Kidney epithelial cell (primary cell): ENCODE data around the gene MGST3. TPM values are rescaled to one million over a fixed set of nuclear protein-coding genes. Genes with fewer than 3 reads are reported as not detected.
"Not testable (repeated sequence)": the region's sequence is repeated elsewhere in the genome, so short reads cannot be mapped to it uniquely, and the experiment has no call there.

Experiments used
- DNase-seq: peaks from one replicate; pipeline ENCODE4 v3.0.0-alpha.2; 2010; ENCODE audit warnings: low read depth
- H3K27me3 ChIP-seq: 2 replicates; pipeline ENCODE4 v1.6.0; 2011; ENCODE audit warnings: low read length; ENCODE audit not compliant: control insufficient read depth, insufficient read depth
- H3K36me3 ChIP-seq: 2 replicates; pipeline ENCODE4 v1.5.1; 2011; ENCODE audit warnings: low read length; ENCODE audit not compliant: control insufficient read depth, insufficient read depth
- H3K4me3 ChIP-seq: 2 replicates; pipeline ENCODE4 v1.5.1; 2011; ENCODE audit warnings: low read depth, mild to moderate bottlenecking, control low read depth, low read length
- total RNA-seq: library from RNA; depleted of rRNA; stranded (reverse); fragments of >200 nt; gene quantifications from 2 replicates; pipeline ENCODE4 v1.2.3, GENCODE V29; 2015
- TF ChIP-seq, protein P1 (sequence below): IDR thresholded peaks from 2 replicates; pipeline ENCODE4 v1.5.1; 2011; ENCODE audit warnings: mild to moderate bottlenecking, moderate library complexity, low read length, control low read depth, inconsistent platforms; ENCODE audit not compliant: insufficient read depth, poor library complexity, severe bottlenecking

Gene MGST3
- total RNA-seq, 1 donor from 2014 or later: 122 TPM

DNA sequence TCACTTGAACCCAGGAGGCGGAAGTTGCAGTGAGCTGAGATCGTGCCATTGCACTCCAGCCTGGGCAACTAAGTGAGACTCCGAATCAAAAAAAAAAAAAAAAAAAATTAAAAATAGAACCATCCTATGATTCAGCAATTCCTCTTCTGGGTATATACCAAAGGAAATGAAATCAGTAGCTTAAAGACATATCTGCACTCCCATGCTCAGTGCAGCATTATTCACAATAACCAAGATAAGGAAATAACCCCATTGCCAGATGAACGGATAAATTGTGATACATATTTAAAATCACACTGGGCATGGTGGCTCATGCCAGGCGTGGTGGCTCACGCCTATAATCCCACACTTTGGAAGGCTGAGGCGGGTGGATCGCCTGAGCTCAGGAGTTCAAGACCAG is 43.6 kb downstream of the MGST3 start:
- H3K27me3 ChIP-seq: no peaks in the 10 kb centered on the region
- no peak overlapping the region for H3K4me3 ChIP-seq
- DNase-seq: no peak
- TF ChIP-seq, protein P1, sequence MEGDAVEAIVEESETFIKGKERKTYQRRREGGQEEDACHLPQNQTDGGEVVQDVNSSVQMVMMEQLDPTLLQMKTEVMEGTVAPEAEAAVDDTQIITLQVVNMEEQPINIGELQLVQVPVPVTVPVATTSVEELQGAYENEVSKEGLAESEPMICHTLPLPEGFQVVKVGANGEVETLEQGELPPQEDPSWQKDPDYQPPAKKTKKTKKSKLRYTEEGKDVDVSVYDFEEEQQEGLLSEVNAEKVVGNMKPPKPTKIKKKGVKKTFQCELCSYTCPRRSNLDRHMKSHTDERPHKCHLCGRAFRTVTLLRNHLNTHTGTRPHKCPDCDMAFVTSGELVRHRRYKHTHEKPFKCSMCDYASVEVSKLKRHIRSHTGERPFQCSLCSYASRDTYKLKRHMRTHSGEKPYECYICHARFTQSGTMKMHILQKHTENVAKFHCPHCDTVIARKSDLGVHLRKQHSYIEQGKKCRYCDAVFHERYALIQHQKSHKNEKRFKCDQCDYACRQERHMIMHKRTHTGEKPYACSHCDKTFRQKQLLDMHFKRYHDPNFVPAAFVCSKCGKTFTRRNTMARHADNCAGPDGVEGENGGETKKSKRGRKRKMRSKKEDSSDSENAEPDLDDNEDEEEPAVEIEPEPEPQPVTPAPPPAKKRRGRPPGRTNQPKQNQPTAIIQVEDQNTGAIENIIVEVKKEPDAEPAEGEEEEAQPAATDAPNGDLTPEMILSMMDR: no peak
- peaks cover 2% of the 10 kb centered on the region for H3K36me3 ChIP-seq

DNA sequence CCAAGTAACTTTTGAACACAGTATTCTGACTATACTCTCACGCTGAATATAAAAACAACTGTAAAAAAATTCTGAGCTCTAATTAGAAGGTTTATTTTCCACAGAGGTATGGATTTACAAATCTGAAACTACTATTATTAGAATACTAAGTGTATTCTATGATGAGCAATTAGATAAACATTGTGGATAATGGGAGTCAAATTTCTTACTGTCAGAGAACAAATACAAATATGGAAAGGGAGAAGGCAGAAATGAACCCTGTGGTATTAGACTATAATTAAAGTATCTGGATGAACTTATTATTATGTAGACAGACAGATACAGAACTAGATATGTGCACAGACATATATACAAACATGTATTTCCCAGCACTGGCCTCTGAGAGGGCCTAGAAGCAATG is 44.8 kb downstream of the MGST3 start:
- no peak for DNase-seq
- Histone ChIP-seq H3K27me3 (no peaks in the 10 kb centered on the region), H3K36me3 (peaks cover 2% of the 10 kb centered on the region), H3K4me3 (no peak overlapping the region)
- TF ChIP-seq, protein P1: no peak

DNA sequence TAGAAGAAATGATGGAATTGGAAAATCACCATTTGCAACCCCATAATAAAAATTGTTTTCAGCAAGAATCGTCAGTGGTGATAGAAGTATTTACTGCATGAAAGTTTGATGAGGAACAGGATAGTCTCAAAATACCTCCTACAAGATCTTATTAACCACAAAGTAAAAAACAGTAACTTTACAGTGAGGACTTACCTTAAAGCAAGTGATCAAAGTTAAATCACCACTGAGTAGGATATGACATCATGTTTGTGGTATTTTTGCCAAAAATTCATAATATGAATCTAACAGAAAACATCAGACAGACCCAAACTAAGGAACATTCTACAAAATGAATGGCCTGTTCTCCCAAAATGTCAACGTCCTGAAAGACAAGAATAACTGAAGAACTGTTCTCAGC is 47.5 kb downstream of the MGST3 start:
- TF ChIP-seq, protein P1: no peak
- DNase-seq: no peak
- H3K27me3 ChIP-seq: no peaks in the 10 kb centered on the region
- H3K4me3 ChIP-seq: no peak overlapping the region
- H3K36me3 ChIP-seq: peaks cover 2% of the 10 kb centered on the region

DNA sequence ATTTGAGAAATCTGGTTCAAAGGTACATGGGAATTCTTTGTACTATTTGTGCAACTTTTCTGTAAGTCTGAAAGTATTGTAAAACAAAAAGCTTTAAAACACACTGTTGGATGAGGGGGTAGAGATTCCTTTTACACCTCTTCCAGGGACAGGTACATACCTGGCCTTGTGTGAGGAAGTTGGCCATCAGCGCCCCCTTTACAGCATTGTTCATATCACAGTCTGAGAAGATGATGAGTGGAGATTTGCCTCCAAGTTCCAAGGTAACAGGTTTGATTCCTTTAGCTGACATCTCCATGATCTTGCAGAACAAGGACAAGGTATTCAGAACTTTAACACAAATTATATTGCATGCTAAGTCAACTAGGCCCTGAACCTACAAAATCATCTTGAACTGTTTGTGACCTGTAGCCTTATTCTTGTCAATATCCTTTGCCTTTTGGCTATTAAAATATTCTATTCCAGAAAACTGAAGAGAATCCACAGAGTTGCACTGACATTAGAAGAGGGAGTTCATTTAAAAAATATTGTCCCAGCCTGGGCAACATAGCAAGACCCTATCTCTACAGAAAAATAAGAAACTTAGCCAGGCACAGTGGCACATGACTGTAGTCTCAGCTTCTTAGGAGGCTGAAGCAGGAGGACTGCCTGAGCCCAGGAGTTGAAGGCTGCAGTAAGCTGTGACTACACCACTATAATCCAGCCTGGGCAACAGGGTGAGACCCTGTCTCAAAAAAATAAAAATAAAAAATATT is 48.4 kb downstream of the MGST3 start:
- Histone ChIP-seq H3K4me3 (no peak overlapping the region), H3K36me3 (peaks cover 2% of the 10 kb centered on the region), H3K27me3 (no peaks in the 10 kb centered on the region)
- TF ChIP-seq, protein P1: no peak
- no peak for DNase-seq

DNA sequence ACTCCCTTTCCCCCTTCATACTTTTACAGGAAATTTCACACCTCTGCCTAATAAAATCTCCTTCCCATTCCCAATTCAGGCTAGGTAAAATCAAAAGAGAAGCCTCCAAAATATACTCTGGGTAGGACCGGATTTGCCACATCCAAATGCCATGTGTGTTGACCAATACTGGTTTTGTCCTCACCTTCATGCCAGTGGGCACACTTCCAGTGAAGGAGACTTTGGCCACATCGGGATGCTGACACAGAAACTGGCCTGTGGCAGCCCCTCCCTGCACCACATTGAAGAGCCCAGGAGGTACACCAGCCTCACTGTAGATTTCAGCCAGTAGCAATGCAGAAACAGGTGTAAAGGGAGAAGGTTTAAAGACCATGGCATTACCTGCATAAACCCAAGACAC is 49.3 kb downstream of the MGST3 start:
- TF ChIP-seq, protein P1: no peak
- no peak for DNase-seq
- Histone ChIP-seq H3K4me3 (no peak overlapping the region), H3K36me3 (peaks cover 2% of the 10 kb centered on the region), H3K27me3 (no peaks in the 10 kb centered on the region)

DNA sequence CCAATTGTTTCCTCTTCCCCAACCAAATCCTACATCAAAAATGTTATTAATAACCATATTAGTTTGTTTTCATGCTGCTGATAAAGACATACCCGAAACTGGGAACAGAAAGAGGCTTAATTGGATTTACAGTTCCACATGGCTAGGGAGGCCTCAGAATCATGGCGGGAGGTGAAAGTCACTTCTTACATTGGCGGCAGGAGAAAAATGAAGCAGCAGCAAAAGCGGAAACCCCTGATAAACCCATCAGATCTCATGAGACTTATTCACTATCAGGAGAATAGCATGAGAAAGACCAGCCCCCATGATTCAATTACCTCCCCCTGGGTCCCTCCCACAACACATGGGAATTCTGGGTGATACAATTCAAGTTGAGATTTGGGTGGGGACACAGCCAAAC is 49.7 kb downstream of the MGST3 start:
- H3K36me3 ChIP-seq, H3K27me3 ChIP-seq, DNase-seq, H3K4me3 ChIP-seq: not testable (repeated sequence)
